H4 (cell line): ENCODE results near the gene PPP3CB. TPM values are rescaled to one million over a fixed set of nuclear protein-coding genes. Genes with fewer than 3 reads are reported as not detected.

Experiments
- DNase-seq: peaks from one replicate; pipeline ENCODE4 v3.0.0-alpha.2; 2015; ENCODE audit warnings: low spot score
- total RNA-seq: library from RNA; depleted of rRNA; stranded (reverse); fragments of >200 nt; shearing (Covaris generic); gene quantifications from 2 replicates; pipeline ENCODE4 v1.2.3, GENCODE V29; 2014; rRNA removed

PPP3CB gene
- total RNA-seq = 11.3 and 13.4 TPM in 2 replicates

DNA sequence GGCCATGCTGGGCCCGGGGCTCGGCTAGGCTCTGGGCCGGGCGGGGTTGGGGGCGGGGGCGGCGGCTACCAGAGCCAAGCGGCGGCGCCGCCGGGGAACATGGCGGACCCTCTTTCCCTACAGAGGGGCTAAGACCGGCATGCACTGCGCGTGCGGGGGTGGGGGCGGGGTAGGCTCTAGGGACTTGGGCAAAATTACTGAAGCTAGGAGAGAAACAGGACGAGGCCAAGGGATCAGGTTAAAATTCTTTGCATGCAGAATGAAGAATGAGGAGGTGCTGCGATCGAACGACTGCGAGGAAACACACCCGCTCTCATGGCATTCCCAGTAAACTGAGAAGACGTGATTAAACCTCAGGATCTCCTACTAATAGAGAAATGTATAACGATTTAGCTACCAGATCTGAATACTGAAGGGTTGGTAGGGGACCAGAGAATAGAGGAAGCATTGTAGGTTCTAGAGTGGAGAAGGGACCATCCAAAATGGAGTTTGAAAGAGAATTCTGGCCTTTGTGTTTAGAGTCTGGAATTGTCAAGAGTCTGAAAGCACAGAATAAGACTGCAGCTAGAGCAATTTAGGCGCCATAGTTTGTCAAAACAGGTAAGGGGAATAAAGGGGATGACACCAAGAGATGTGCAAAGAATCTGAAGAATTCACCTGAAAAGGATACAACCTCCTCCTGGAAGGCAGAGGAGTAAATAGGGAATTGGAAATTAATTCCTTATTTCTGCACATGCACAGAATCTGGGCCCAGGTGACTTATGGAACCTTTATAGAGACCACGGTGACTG lies at the start of gene PPP3CB:
Gene PPP3CB, minus strand, starts transcription at position 141 of the 791 bp plus-strand sequence. Its CDS starts 135 bp downstream, at position 6.
- DNase-seq = peak; percentile 92

DNA sequence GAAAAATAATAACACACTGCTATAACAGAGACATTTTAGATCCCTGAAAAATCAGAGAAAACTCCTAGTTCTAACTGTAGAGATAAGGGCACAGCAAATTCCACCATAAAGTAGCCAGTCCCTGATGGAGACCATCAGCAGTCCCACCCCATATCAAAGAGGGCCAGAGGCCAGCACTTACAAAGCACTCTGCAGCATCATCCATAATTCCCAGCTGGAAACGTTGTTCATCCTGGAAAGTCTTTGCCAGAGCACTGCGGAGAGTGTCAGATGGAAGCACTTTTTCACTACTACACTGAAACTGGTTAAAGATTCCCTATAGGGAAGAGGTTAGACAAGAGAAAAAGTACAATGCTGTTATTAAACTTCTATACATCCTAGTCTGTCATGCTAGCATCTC lies 49.5 kb upstream of the PPP3CB start:
- DNase-seq = no peak

DNA sequence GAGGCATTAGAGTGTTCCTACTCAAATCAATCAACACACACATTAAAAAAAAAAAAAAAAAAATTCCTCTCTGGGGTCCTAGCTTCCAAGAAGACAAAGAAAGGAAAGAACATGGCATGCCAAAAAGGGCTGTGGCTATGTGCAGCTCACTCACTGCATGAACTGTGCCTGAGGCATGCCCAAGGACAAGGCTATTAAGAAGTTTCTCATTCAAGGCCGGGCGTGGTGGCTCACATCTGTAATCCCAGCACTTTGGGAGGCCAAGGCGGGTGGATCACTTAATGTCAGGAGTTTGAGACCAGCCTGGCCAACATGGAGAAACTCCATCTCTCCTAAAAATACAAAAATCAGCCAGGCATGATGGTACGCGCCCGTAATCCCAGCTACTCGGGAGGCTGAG lies 41.9 kb upstream of the PPP3CB start:
- DNase-seq = no peak

DNA sequence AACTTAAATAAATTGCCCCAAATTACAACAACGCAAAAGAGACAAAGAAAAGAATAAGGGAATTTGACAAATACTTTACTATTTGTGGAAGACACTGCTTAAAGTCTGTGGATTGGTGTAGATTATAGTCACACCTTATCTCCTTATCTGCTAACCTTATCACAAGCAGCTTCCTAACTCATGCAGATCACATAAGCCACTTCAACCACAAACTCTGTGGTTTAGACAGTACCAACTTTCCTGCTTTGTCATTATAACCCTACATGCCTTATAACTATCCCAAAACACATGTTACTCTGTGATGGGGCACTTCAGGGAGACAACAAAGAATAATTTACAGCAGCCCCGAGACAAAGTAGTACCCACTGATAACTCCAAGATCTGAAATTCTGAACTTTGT lies 41.5 kb upstream of the PPP3CB start:
- no peak for DNase-seq

DNA sequence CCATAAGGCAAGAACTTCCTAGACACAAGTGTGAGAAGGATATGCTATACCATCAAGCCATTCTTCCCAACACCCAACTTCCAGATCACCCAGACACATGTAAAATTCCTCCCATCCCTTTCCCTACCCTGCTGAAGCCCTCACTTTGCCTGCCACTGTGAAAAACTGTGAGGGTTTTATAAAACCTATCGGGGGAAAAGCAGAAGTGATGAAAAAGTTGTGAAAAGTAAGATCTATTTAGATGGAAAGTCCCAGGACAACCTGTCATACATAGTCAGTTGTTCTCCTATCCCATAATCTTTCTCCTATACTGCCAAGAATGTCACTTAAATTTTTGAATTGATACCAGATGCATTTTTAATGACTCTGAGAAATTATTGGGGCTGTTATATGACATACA lies 39.0 kb upstream of the PPP3CB start:
- DNase-seq = no peak

DNA sequence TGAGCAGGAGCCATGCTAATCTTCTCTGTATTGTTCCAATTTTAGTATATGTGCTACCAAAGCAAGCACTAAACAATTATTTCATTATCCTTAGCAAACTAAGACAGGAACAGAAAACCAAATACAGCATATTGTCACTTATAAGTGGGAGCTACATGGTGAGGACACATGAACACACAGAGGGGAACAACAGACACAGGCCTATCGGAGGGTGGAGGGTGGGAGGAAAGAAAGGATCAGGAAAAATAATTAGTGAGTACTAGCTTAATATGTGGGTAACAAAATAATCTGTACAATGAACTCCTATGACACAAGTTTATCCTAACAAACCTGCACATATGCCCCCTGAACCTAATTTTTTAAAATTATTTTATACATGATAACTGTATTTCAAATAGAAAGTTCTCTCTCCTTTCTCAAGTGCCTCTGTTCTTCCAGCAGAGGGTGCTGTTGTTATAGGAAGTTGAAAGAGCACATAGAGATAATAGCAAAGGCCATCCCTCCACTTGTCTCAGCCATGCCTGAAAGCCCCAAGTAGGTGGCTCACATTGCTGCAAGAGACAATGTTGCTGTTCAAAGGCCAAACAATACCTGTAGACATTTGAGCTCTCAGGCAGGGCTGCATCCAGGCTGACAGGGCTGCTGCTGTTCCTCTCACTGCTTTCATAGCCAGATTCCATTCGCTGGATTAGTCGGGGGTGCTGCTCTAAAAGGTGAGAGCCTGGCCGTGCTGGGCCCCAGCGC lies 33.4 kb upstream of the PPP3CB start:
- DNase-seq = peak; percentile 74

DNA sequence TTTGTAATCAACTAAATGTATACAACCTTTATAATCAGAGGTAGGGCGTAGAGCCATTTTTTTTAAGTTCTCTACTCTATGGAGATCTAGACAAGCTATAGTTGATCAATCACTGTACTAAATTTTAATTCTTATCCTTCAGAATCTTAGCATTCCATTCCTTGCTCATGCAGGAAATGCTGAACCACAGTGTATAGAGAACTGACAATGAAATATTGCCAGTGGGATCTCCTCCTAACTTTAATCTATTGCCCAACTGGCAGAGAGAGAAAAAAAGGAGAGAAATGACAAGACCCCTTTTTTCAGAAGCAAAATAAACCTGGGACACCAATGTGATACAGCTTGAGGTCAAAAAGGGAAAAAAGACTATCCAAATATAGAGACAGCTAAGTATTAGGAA lies 26.4 kb upstream of the PPP3CB start:
- DNase-seq = no peak

DNA sequence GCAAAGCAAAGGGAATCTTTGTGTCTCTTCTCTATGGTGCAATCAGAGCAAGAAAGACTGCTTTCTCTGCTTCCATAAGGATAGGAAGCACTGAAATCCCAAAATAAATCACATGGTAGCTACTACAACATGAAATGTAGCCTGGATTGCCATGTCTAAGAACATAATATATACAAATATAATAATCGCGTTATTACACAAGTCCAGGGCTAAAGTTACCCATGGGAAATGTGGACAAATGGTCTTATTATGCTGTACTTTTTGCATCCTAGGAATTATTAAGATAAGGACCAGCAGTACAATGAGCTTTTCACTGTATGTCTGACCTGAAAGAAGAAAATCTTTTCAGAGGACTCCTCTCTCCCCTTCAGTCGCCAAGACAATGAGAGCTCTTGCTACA lies 23.5 kb upstream of the PPP3CB start:
- no peak for DNase-seq

DNA sequence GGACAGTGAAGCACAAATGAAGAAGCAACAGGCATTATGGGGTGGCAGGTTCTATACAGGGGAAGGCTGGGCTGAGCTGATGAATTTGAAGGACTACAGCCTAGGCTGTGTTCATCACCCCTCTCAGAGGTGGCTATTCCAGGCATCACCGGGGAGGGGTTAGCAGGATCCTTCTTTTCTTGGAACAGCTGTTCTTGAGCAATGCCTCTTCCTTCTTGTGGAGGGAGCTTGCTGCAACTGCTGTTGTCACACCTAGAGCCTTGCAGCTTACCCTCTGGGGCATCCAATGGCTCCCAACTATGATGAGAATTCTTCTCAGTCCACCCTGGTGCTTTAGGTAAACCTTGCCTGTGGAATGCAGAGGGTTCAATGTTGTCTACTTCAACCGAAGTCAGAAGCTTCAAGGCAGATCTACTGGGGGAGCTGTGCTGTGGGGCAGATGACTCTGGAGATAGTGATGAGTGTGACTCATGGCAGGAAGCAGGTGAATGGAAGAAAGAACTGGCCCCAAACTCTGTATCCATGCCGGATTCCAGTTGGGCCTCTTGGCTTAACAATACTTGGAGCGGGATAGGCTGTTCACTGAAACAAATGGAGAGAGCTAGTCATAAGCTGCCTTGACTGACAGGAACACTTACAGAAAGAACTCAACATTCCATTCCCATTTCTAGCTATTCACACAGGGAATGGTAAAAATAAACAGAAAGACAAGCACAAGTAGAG lies 21.5 kb upstream of the PPP3CB start:
- DNase-seq = no peak

DNA sequence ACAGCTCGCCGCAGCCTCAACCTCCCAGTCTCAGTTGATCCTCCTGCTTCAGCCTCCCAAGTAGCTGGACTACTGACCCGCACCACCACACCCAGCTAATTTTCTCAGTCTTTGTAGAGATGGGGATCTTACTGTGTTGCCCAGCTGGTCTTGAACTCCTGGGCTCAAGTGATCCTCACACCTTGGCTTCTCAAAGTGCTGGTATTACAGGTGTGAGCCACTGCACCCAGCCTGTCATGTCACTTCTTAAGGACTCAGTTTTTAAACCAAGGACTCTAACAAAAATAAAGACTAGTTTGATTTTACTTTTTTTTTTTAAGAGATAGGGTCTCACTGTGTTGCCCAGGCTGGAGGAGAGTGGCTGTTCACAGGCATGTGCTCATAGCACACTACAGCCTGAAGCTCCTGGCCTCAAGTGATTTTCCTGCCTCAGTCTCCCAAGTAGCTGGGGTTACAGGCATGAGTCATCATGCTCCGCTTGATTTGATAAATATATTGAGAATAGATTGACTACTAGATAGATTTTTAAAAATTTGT lies 16.5 kb upstream of the PPP3CB start:
- no peak for DNase-seq

DNA sequence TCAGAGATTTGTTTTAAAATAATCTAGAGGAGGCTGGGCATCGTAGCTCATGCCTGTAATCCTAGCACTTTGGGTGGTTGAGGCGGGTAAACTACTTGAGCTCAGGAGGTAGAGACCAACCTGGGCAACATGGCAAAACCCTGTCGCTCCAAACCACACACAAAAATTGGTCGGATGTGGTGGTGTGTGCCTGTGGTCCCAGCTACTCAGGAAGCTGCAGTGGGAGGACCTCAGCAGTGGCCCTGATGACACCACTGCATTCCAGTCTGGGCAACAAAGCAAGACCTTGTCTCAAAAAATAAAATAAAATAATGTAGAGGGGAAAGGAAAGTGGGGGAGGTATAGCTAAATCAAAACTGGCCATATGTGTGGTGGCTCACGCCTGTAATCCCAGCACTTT lies 13.9 kb upstream of the PPP3CB start:
- no peak for DNase-seq

DNA sequence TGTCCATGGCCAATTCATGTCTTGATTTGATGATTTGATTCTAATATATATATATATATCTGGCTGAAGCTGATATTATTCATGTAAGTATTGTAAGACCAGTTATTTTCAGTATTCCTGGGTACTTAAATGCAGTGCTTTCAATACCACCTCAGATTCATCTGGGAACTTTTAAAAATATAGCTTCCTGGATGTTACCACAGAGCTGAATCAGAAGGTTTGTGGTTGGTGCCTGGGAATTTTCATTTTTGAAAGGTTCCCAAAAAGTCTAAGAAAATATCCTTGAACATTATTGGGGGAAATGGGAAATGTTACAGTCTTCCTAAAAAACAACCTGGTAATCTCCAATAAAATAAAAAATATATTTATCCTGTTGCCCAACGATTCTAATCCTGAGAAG lies 10.7 kb upstream of the PPP3CB start:
- no peak for DNase-seq

DNA sequence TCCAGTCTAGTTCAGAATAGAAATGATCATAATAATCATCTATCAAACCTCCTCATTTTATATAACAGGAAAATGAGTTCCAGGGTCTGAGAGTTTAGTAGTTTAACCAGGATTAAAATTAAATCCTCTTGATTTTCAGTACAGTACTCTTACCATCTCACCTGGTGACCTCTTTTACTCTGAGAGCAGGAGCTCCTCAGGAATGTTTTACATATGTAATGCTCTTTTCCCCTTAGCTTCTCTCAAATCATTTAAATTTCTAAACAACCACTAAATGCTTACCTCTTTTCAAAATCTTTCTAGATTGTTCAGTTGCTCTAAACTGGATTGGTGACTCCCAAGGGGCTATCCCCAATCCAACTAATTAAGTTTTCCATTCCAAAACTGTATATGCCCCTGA lies 10.2 kb upstream of the PPP3CB start:
- DNase-seq = no peak

DNA sequence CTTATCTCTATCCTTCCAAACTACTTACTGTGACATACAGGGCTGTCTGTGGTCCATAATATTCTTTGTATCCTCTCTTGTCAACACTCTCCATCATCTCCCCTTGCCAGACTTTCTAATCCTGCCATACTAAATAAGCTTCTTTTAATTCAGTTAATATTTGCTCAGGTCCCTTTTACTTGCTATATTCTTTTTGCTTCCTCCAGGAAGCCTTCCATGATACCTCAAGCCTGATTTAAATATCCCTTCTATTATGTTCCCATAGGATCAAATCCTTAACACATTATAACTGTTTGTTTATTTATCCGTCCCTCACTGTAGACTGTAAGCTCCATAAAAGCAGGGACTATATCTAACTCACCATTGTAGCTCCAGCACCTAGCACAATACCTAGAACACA lies 7.2 kb upstream of the PPP3CB start:
- DNase-seq = no peak

DNA sequence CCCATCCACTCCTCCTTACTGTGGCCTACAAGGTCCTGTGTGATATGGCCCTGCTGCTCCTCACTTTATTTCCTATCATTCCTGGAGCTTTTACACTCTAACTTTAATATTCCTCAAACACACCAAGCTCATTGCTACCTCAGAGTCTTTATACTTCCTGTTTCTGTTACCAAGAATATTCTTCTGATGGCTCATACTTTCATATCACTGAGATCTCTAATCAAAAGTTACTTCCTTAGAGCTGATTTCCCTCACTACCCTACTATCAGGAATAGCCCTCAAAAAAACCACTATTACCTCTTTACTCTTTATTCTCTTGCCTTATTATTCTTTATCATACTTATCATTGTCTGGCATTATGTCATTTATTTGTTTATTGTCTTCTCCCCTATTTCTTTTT lies 5.8 kb upstream of the PPP3CB start:
- DNase-seq = no peak

DNA sequence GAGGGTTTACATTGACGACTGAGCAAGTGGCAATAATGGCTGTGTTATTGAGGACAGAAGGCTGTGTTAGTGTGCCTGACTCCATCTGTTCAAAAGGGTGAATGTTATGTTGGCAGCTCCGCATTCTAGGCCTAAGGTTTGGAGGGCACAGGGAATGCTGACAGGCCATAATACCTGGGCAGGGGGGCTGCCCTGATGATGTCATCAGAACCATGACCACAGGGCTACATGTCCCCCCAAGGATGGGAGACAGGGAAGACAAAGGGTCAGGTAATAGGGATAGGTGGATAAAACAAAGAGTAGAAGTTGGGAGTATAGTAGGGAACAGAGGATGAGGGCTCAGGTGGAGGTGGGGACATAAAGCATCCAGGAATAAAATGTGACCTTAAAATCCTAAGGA lies 1.8 kb upstream of the PPP3CB start:
- no peak for DNase-seq

DNA sequence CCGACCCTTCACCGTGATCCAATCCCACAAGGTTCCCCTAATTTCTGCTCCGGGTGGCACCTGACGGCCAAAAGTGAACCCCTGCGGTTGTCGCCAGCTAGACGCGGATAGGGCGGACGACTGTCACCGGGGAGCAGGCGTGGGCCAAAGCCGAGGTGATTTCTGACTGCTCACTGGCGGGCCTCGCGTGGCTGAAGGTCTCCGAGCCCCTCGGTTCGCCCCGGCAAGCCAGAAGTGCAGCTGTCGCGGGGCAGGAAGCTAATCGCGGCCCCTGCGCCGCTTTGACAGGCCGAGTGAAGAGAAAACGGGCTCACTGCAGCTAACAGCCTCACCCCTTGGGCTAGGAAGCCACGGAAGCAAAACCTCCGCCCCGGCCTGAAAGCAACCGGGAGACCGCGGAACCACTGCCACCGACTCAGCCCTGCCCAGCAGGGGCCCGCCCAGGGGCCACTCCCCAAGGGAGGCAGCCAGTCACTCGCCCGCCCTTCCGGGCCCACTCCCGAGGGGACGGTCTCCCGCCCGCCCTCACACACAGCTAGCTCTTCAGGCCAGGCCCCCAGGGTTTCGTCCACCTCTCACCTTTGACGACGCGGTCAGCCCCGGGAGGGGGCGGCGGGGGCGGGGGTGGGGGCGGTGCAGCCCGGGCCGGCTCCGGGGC lies 469 bp downstream of the PPP3CB start:
- peak; percentile 80 for DNase-seq

DNA sequence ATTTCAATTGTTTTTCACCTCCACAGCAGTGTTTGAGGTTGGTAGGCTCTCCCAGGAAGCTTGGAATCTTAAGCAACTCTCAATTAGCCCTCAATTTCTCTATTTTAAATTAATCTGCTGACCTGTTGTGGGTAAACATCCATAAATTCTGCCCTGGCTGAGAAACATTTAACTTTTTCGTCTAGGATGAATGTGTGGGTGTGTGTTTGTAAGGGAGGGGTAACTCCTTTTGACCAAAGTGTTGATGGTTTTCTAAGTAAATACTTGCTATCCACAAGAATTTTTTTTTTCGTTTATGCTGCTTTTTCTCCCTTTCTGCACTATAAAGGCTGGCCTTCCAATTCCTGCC lies 973 bp downstream of the PPP3CB start:
- DNase-seq = no peak

DNA sequence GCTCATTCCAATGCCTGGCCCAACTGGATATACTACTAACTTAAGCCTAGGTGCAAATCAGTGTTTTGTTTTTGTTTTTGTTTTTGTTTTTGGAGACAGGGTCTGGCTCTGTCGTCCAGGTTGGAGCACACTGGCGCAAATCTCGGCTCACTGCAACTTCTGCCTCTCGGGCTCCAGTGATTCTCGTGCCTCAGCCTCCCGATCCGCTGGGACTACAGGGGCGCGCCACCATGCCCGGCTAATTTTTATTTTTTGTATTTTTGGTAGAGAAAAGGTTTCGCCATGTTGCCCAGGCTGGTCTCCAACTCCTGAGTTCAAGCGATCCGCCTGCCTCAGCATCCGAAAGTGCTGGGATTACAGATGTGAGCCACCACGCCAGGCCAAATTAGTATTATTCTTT lies 1.6 kb downstream of the PPP3CB start:
- no peak for DNase-seq

DNA sequence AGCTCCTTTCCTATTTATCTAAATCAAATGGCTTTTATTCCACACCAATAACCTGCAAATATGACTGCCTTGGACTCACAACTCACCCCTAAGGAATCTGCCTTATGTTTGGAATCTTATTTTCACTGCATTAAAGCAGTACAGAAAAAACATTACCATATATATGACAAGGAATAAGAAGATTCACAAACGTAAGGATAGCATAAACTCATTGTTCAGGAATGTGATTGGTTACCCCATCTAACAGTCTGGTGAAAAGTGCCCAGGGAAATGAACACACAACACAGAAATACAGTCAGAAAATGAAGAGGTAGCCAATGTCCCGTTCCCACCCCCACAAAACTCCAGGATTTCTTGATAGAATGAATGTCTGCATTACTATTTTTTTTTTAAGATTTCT lies 2.0 kb downstream of the PPP3CB start:
- no peak for DNase-seq

DNA sequence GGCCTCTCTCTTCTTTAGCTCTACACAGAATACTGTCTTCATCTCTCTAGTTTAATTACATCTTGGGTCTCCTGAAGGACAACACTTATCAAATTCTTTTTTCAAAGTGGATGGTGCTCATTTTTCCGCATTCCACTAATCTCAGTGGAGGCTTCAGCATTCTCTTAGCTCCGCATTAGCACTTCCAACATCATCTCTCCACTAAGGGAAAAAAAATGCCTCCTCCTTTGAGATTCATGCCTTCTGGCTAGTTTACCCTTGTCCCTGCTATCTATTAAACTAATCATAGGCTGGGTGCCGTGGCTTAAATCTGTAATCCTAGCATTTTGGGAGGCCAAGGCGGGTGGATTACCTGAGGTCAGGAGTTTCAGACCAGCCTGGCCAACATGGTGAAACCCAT lies 9.2 kb downstream of the PPP3CB start:
- DNase-seq = no peak

DNA sequence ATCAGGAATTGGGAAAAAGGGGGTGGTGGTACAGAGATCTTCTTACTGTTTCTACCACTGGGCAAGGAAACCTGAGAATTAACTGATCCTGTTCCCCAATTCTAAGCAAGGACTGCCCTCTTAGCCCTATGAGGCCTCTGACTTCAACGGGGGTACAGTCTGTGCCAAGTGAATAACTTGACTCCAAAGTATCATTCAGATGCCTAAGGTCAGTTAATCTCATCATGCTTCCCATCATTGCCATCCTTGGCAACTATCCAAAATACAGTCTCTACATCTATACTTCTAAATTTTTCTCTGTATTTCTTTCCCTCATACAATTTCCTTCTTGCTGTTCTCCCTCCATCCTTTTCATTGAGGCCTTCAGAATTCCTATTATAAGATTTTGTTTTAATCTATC lies 10.5 kb downstream of the PPP3CB start:
- no peak for DNase-seq
